GM19438 (cell line): ENCODE data around the gene ACOXL.
A peak's percentile ranks its signal among the peaks of the same experiment; 100 is the strongest.

Source experiments
- ATAC-seq: cut with Tn5 transposase; IDR thresholded peaks from one replicate; pipeline ENCODE4 v1.9.1; 2021; ENCODE audit warnings: low read depth; ENCODE audit not compliant: unreplicated experiment

ACOXL gene

GRCh38 chr2:110718382-110718781 lies 14.0 kb upstream of the ACOXL start:
- ATAC-seq, result no peak

- ATAC-seq, result no peak
Measured at GRCh38 chr2:110718990-110719389, 13.4 kb upstream of the ACOXL start.

- no peak for ATAC-seq
Measured at GRCh38 chr2:110720547-110720946, 11.8 kb upstream of the ACOXL start.

- no peak for ATAC-seq
Measured at GRCh38 chr2:110724820-110725219, 7.6 kb upstream of the ACOXL start.

- ATAC-seq, result no peak
Measured at GRCh38 chr2:110725370-110725769, 7.0 kb upstream of the ACOXL start.

- ATAC-seq, result no peak
Measured at GRCh38 chr2:110725859-110726258, 6.5 kb upstream of the ACOXL start.

GRCh38 chr2:110726285-110726684 lies 6.1 kb upstream of the ACOXL start:
- ATAC-seq, result no peak

- ATAC-seq, result no peak
Measured at GRCh38 chr2:110727923-110728322, 4.5 kb upstream of the ACOXL start.

- ATAC-seq, result no peak
Measured at GRCh38 chr2:110729106-110729505, 3.3 kb upstream of the ACOXL start.

GRCh38 chr2:110731064-110731463 lies 1.3 kb upstream of the ACOXL start:
- ATAC-seq, result no peak

GRCh38 chr2:110735366-110735765 lies 3.0 kb downstream of the ACOXL start:
- no peak for ATAC-seq

- no peak for ATAC-seq
Measured at GRCh38 chr2:110737783-110738182, 5.4 kb downstream of the ACOXL start.

- ATAC-seq, result no peak
Measured at GRCh38 chr2:110740747-110741349, 8.5 kb downstream of the ACOXL start.

GRCh38 chr2:110741491-110741980 lies 9.2 kb downstream of the ACOXL start:
- ATAC-seq, result no peak

GRCh38 chr2:110742412-110742811 lies 10.0 kb downstream of the ACOXL start:
- no peak for ATAC-seq

GRCh38 chr2:110743600-110743999 lies 11.2 kb downstream of the ACOXL start:
- ATAC-seq, result no peak

- no peak for ATAC-seq
Measured at GRCh38 chr2:110744429-110744828, 12.1 kb downstream of the ACOXL start.

GRCh38 chr2:110745048-110745447 lies 12.7 kb downstream of the ACOXL start:
- no peak for ATAC-seq

- no peak for ATAC-seq
Measured at GRCh38 chr2:110746586-110747521, 14.5 kb downstream of the ACOXL start.

GRCh38 chr2:110747522-110748488 lies 15.4 kb downstream of the ACOXL start:
- no peak for ATAC-seq

- ATAC-seq, result peak; percentile 99
Measured at GRCh38 chr2:110748489-110748867, 16.1 kb downstream of the ACOXL start.
